Activated B cell treated with CpG ODN at 0.5 μM for 24 hours (primary cell): ENCODE results near the gene CLTB. TPM values are rescaled to one million over a fixed set of nuclear protein-coding genes. Genes with fewer than 3 reads are reported as not detected.

Source experiments
- ATAC-seq: fragments of 200-7000 bp; cut with Tn5 transposase; one replicate; pipeline ENCODE4 v1.10.0; 2021; ENCODE audit warnings: low read depth, mild to moderate bottlenecking, moderate library complexity
- CTCF ChIA-PET: fragments of 350-600 bp; sonication (Branson Sonifier 250); formaldehyde crosslinking; loops from one replicate; lab custom pipeline; 2021; ENCODE audit warnings: antibody characterized with exemption; lab: Charles Lee
- POLR2A ChIA-PET: fragments of 350-600 bp; sonication (Branson Sonifier 250); formaldehyde crosslinking; loops from one replicate; lab custom pipeline; 2021; ENCODE audit warnings: antibody characterized with exemption; lab: Charles Lee
- DNase-seq: peaks from one replicate; pipeline ENCODE4 v3.0.0; 2022
- H3K27ac Mint-ChIP-seq: one replicate; pipeline ENCODE4 v1.8.0; 2020; ENCODE audit warnings: mixed read lengths
- H3K27me3 Mint-ChIP-seq: one replicate; pipeline ENCODE4 v1.8.0; 2021; ENCODE audit warnings: mixed read lengths
- H3K36me3 Mint-ChIP-seq: one replicate; pipeline ENCODE4 v1.8.0; 2021; ENCODE audit warnings: low read depth, mixed read lengths
- H3K4me1 Mint-ChIP-seq: one replicate; pipeline ENCODE4 v1.8.0; 2021; ENCODE audit warnings: mixed read lengths
- H3K4me3 Mint-ChIP-seq: one replicate; pipeline ENCODE4 v1.8.0; 2020; ENCODE audit warnings: mild to moderate bottlenecking, mixed read lengths
- H3K9me3 Mint-ChIP-seq: one replicate; pipeline ENCODE4 v1.8.0; 2020; ENCODE audit warnings: mixed read lengths
- intact Hi-C: fragments of 100-400 bp; cut with micrococcal nuclease; formaldehyde crosslinking; loops from one replicate; pipeline ENCODE4 v1.15.1; 2024
- total RNA-seq: library from RNA; stranded (reverse); gene quantifications from 2 replicates; pipeline ENCODE4 v1.2.3, GENCODE V29; 2022
- TF ChIP-seq, protein P1 (sequence below): fragments of 200-600 bp; IDR thresholded peaks from one replicate; pipeline ENCODE4 v1.8.0; 2022; ENCODE audit warnings: antibody characterized with exemption, mild to moderate bottlenecking

The CLTB gene, protein sequence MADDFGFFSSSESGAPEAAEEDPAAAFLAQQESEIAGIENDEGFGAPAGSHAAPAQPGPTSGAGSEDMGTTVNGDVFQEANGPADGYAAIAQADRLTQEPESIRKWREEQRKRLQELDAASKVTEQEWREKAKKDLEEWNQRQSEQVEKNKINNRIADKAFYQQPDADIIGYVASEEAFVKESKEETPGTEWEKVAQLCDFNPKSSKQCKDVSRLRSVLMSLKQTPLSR
- 29.5 and 48.9 TPM in 2 replicates for total RNA-seq

DNA sequence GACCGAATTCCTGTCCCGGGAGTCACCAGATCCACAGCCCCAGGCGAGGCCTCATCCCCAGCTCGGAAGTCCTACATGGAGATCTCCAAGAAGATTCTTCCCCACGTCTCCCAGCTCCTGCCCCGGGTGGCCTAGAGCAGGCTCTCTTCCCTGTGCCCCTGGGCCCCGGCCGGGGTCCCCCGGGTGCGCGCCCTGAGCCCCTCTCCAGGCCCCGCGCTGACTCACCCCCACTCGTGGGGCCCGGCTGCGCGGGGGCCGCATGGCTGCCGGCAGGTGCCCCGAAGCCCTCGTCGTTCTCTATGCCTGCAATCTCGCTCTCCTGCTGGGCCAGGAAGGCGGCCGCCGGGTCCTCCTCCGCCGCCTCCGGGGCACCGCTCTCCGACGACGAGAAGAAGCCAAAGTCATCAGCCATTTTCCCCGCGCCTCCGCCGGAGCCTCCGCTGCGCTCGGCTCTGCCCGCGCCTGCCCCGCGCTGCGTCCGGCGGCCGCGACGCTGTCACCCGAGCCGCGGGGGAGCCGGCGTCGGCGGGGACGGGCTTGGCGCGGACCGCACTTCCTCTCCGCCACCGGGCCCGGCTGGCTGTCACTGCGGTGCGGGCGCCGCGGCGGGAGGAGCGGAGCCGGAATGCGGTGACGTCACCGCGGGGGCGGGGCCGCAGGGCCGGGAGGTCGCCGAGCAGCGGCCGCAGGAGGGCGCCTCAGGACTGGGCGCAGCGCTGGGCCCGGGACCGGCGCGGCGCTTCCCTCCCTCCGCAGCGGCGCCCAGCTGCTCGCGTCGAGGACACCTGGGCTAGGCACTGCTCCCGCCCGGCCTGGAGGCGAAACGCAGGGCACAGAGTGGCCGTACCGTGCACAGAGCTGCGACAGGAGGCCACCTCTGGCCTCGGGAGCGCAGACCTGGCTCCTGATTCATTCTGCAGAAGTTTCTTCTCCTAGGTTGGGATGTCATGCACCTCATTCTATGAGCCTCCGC is at the start of gene CLTB:
Gene CLTB (minus strand): TSS at position 588 of the 973 bp plus-strand sequence. CDS start 176 bp downstream, at position 412.
- H3K9me3 Mint-ChIP-seq = no peaks in the 10 kb centered on the region
- TF ChIP-seq, protein P1, sequence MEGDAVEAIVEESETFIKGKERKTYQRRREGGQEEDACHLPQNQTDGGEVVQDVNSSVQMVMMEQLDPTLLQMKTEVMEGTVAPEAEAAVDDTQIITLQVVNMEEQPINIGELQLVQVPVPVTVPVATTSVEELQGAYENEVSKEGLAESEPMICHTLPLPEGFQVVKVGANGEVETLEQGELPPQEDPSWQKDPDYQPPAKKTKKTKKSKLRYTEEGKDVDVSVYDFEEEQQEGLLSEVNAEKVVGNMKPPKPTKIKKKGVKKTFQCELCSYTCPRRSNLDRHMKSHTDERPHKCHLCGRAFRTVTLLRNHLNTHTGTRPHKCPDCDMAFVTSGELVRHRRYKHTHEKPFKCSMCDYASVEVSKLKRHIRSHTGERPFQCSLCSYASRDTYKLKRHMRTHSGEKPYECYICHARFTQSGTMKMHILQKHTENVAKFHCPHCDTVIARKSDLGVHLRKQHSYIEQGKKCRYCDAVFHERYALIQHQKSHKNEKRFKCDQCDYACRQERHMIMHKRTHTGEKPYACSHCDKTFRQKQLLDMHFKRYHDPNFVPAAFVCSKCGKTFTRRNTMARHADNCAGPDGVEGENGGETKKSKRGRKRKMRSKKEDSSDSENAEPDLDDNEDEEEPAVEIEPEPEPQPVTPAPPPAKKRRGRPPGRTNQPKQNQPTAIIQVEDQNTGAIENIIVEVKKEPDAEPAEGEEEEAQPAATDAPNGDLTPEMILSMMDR = no peak
- CTCF ChIA-PET = interaction anchor here (0.7 to 3.0 kb wide), 17 partner anchors 10 to 247 kb away, joined by 3 to 18 read pairs (median 4); partner anchors contain the start of gene RNF44
- peak within 1 kb of the TSS; percentile 80 for H3K4me3 Mint-ChIP-seq
- H3K27me3 Mint-ChIP-seq = peaks cover 8% of the 10 kb centered on the region
- ATAC-seq (peak; percentile 97), DNase-seq (peak; percentile 80)
- H3K36me3 Mint-ChIP-seq = peaks cover 2% of the 10 kb centered on the region
- intact Hi-C loops = loop anchor here (1.0 to 2.0 kb wide), 8 partner anchors 27 to 242 kb away; partner anchors contain the start of genes FAF2 and KIAA1191
- H3K4me1 Mint-ChIP-seq = peaks cover 26% of the 10 kb centered on the region
- peak within 1 kb of the TSS; percentile 56 for H3K27ac Mint-ChIP-seq
- POLR2A ChIA-PET = interaction anchor here (0.5 to 2.5 kb wide), 8 partner anchors 11 to 693 kb away, joined by 3 to 22 read pairs (median 3); partner anchors contain the start of genes FAF2 and RNF44

DNA sequence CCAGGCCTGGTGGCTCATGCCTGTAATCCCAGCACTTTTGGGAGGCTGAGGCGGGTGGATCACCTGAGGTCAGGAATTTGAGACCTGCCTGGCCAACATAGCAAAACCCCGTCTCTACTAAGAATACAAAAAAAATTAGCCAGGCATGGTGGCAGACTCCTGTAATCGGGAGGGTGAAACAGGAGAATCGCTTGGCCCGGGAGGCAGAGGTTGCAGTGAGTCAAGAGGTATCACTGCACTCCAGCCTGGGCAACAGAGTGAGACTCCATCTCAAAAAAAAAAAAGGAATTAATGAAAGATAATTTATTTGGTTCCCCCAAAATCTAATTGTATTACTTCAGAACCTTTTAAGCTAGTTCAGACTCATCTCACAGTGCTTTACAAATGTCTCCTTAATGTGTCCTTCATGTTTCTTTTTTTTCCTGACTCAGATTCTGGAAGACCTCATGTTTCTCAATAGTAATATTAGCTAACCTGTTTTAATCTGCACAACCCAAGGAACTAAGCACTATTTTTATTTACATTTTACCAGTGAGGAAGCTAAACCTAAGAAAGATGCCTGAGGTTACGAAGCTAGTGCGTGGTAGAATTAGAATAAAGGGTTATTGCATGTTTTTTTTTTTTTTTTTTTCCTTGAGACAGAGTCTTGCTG is 46.9 kb upstream of the CLTB start:
- Mint-ChIP-seq H3K36me3 (peaks cover 32% of the 10 kb centered on the region), H3K9me3 (no peaks in the 10 kb centered on the region), H3K27ac (no peak overlapping the region), H3K4me3 (no peak overlapping the region), H3K4me1 (peaks cover 24% of the 10 kb centered on the region), H3K27me3 (no peaks in the 10 kb centered on the region)
- ChIA-PET POLR2A (interaction anchor here (0.7 kb wide), 1 partner anchor 62 kb away, joined by 5 read pairs; no protein-coding TSS in a partner anchor), CTCF (no interaction called here)
- ATAC-seq (no peak), DNase-seq (no peak)
- TF ChIP-seq, protein P1 = no peak
- intact Hi-C loops = no loop called here

DNA sequence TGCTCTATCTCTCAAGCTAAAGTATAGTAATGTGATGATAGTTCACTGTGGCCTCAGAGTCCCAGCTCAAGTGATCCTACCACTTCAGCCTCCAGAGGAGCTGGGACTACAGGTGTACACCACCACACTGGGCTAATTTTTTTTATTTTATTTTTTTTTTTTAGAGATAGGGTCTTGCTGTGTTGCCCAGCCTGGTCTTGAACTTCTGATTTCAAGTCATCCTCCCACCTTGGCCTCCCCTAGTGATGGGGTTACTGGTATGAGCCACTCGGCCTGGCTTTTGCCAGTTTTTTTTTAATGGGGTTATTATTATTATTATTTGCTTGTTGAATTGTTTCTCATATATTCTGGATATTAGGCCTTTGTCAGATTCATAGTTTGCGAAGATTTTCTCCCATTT is 45.0 kb upstream of the CLTB start:
- CTCF ChIA-PET = no interaction called here
- Mint-ChIP-seq H3K4me1 (peaks cover 24% of the 10 kb centered on the region), H3K9me3 (no peaks in the 10 kb centered on the region), H3K27ac (no peak overlapping the region), H3K36me3 (peaks cover 28% of the 10 kb centered on the region), H3K4me3 (no peak overlapping the region), H3K27me3 (no peaks in the 10 kb centered on the region)
- ATAC-seq (no peak), DNase-seq (no peak)
- TF ChIP-seq, protein P1 = no peak
- intact Hi-C loops = no loop called here
- POLR2A ChIA-PET = no interaction called here

DNA sequence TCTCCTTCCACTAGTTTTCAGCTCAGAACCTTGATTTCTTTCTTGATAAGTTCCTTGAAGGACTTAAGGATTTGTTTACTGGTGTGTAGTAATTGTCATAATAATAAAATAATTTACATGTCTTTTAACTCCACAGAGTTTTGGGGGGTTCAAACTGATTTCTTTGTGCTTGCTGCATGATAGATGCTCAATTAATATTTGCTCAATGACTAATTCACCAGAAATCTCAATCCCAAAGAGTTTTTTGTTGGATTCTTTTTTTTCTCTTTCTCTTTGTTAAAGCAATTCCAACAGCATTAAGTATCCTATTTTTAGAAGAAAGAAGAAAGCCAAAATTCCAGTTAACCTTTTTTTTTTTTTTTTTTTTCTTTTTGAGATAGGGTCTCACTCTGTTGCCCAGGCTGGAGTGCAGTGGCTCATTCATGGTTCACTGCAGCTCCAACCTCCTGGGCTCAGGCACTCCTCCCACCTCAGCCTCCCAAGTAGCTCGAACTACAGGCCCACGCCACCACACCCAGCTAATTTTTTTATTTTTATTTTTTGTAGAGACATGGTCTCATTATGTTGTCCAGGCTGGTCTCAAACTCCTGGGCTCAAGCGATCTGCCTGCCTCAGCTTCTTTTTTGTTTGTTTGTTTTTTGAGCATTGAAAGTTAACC is 42.7 kb upstream of the CLTB start:
- Mint-ChIP-seq H3K9me3 (no peaks in the 10 kb centered on the region), H3K4me1 (peaks cover 20% of the 10 kb centered on the region), H3K27ac (no peak overlapping the region), H3K27me3 (no peaks in the 10 kb centered on the region), H3K4me3 (no peak overlapping the region), H3K36me3 (peaks cover 20% of the 10 kb centered on the region)
- CTCF ChIA-PET = no interaction called here
- POLR2A ChIA-PET = no interaction called here
- ATAC-seq = no peak
- TF ChIP-seq, protein P1 = no peak
- no peak for DNase-seq
- intact Hi-C loops = no loop called here
